LNCAP (cell line): ENCODE results near the gene TMEM106C.

Experiments used
- CTCF ChIP-seq: fragments of 450-650 bp; IDR thresholded peaks from 2 replicates; pipeline ENCODE4 v1.5.1; 2017; ENCODE audit warnings: mild to moderate bottlenecking

The TMEM106C gene

GRCh38 chr12:47963340-47964040, at the start of gene TMEM106C:
TMEM106C (plus strand) TSS chr12:47963596; CDS start chr12:47964237, 641 bp downstream.
- TF ChIP-seq CTCF, result peak; percentile 98

GRCh38 chr12:47920913-47921312, 42.5 kb upstream of the TMEM106C start:
- TF ChIP-seq CTCF, result no peak

GRCh38 chr12:47921907-47922306, 41.5 kb upstream of the TMEM106C start:
- no peak for TF ChIP-seq CTCF

GRCh38 chr12:47927346-47927745, 36.0 kb upstream of the TMEM106C start:
- TF ChIP-seq CTCF, result no peak

- TF ChIP-seq CTCF, result no peak
Measured at GRCh38 chr12:47930634-47931033, 32.8 kb upstream of the TMEM106C start.

- TF ChIP-seq CTCF, result no peak
Measured at GRCh38 chr12:47931187-47931586, 32.2 kb upstream of the TMEM106C start.

- no peak for TF ChIP-seq CTCF
Measured at GRCh38 chr12:47935184-47935583, 28.2 kb upstream of the TMEM106C start.

- no peak for TF ChIP-seq CTCF
Measured at GRCh38 chr12:47938093-47938492, 25.3 kb upstream of the TMEM106C start.
